NCI-H146 (cell line): Measurements from ENCODE around the gene SHC1.

Experiments used
- DNase-seq: peaks from one replicate; lab custom pipeline; 2025; lab: John Stamatoyannopoulos, UW

The SHC1 gene

DNA sequence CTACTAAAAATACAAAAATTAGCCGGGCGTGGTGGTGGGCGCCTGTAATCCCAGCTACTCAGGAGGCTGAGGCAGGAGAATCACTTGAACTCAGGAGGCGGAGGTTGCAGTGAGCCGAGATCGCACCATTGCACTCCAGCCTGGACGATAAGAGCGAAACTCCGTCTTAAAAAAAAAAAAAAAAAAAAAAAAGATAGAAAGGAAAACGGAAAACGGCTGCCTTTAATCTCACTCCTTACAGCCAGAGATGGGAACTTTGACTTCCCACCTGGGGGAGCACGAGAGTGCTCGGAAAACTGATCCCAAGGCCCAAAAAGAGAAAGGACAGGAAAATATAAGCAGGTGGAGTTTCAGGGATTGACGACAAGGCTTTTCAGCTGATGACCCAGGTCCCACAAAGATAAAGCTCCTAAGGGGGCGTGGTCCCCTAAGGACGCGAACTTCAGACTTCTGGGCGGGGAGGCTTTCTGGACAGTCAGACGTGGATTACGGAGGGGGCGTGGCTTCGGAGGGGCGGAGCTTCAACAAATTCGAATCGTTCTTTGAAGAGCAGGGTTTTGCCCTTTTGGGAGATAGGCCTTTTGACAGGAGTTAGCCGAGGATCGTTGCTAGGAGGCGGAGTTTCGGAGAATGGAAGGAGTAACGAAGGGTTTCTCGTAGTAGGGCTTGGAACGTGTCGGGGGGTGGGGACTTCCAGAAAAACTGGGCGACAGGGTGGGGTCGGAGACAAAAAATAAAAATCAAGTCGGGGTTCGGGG, 3.0 kb upstream of the SHC1 start:
- peak; percentile 95 for DNase-seq

DNA sequence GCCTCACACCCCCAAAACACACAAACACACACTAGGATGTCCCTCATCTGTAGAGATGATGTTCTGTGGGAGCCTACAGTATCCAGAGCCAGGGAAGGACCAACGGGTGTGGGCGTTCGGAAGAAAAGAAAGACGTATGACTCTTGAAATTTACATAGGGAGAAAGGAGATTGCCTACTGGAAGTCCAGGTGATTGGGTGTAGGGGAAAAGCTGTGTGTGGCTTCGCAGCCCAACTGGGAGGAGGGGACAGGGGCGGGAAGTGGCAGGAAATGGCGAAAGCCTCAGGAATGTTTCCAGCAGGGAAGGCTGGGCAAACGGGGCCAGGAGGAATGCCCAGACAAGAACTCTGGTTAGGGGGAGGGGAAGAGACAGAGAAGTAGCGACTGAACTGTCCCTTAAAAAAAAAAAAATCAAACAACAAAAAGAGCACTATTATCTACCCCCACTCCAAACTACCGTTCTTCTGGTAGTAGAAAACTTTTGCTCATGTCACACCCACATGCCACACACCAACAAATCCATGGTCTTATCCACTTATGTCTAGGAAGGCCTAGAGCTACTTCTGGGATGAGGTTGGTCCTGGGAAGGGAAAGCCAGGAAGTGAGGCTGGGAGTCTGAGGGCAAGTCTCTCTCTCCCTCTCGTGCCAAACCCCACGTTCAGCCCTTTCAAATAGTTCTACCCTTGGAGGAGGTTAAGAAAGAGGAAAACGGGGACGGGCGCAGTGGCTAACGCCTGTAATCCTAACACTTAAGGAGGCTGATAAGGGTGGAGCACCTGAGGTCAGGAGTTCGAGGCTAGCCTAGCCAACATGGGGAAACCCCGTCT, 2.2 kb upstream of the SHC1 start:
- DNase-seq: no peak

DNA sequence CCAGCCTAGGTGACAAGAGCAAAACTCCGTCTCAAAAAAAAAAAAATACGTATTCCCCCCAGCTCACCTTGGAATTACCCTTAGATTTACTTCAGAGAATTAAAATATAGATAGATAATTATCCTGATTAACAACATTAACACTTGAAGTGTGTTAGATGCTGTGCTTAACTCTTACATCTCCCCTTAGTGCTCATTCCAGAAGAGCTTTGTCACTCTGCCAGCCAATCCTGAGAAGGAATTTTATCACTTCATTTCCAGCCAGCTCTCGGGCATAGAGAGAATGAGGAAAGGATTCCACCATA, 1.6 kb upstream of the SHC1 start:
- DNase-seq: no peak

DNA sequence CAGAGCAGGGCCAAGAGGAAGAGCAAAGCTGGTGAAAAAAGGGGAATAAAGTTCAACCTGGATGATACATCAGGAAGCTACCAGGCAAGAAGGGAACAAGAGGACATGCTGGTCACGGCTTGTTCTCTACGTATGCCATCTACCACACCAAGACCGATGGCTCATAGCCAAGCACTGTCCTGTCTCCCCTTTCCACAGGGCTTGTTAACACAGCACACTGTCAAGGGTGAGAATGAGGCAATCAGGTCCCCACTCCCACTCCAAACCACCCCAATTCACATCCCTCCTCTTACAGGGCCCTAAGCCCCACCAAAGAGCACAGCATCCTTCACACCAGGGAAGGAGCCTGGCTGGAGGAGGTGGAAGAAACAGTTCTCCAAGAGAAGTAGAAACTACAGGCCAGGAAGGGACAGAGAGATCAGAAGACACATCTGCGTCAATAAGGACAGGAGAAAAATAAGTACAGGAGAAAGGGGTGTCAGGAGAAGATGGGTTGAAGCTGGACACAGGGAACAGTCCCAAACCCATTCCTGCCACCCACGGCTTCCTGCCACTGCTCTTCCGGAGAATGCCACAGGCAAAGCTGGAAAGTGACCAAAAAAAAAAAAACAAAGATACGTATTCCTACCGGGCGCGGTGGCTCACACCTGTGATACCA, 923 bp upstream of the SHC1 start:
- DNase-seq: no peak

DNA sequence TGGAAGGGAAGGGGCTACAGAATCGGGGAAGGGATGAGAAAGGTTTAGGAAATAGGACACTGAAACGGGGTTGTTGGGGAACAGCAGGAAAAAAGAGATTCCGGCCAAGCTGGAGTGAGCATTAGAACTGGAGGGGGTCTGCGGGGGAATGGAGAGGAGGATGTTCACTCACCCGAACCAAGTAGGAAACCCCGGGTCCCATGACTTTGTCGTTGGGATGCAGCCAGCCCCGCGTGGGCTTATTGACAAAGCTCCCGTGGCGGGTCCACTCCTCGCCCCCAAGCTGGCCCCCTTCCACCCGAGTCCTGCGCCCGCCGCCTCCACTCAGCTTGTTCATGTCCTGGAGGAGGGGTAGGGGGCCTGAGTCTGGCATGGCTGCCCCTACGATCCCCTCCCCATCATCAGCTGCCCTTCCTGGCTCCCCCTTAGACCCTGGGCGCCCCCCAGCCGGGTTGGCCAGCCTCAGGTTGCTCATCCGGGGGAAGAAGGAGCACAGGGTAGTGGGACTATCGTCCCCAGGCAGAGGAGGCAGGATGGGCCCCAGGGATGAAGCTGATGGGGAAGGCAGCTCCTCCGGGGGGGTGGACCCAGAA, 591 bp downstream of the SHC1 start:
- DNase-seq: no peak

DNA sequence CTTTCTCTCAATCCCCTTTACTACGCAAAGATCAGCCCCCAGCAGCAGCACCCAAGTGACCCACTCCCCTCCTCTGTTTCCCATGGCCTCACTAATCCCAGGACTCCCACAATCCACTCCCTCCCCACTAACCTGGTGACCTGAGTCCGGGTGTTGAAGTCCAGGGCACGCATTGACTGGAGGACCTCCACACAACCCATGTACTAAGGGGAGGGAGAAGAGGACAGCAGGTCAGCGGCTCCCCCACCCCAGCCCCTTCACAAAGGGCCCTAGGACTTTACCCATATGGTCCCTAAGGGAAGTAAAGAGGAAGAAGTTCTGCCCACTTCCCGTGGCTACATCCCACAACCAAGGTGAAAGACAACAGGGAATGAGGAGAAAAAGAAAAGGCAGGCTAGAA, 1.3 kb downstream of the SHC1 start:
- no peak for DNase-seq

DNA sequence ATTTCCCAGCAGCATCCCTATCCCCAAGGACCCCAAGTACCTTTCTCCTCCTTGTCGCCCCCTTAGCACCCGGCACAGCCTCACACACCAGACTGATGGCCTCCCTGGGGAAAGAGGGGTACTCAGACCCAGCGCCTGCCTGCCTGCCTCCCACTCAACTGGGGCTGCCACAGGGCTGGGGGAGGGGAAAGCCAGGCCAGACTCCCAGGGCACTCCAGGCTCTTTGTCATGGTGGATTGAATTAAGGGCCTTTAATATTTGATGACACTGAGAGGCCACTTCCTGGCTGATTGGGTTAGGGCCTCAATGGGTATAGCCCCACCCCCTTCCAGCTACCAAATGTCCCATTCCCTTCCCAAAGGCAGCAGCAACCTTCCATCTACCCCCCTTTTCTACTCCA, 1.8 kb downstream of the SHC1 start:
- DNase-seq: no peak

DNA sequence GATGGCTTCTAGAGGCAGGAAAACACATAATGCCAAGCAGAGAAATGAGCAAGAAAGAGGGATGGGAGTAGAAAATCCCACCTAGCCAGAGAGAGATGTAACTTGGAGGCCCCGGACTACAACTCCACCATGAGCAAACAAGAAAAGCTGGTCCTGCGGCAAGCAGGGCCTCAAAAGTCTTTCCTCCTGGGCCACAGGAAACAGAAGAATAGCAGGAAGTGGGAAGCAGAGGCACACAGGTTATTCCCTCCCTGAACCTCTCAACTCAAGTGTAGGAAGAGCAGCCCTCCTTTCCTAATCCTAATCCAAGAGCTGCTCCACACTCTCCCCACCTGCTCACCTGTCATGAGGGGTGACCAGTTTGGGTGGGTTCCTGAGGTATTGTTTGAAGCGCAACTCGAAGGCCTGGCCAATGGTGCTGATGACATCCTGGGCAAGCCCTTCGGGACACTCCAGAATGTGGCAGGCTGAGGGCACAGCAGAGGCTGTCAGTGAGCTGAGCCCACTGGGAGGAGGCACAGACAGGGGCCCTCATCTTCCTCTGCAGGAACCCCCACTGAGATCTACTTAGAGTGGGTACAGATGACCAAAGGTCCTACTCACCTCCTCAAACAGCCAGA, 3.1 kb downstream of the SHC1 start:
- DNase-seq: no peak

DNA sequence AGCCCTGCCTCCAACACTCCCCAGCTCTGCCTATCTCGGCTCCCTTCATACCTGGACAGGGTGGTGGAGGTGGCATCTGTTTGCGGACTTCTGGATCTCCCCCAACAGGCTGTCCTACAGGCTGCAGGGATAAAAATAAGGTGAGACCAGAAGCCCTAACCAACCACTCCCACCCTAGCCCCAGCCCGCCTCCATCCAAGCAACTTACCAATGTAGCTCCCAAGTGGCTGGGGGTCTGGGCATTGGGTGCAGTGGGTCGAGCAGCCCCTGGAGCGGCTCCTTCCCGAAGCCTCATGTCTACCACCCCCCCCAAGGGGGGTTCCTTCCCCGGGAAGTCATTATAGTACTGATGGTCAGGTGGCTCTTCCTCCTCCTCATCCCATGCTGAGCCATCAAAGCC, 4.4 kb downstream of the SHC1 start:
- DNase-seq: no peak

DNA sequence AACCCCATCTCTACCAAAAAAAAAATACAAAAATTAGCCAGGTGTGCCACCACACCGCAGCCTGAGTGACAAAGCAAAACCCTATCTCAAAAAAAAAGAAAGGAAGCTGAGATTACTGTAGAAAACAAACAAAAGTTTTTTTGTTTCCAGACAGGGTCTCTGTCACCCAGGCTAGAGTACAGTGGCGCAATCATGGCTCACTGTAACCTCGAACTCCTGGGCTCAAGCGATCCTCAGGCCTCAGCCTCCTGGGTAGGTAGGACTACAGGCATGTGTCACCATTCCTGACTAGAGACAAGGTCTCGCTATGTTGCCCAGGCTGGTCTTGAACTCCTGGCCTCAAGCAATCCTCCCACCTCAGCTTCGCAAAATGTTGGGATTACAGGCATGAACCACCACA, 6.2 kb downstream of the SHC1 start:
- no peak for DNase-seq

DNA sequence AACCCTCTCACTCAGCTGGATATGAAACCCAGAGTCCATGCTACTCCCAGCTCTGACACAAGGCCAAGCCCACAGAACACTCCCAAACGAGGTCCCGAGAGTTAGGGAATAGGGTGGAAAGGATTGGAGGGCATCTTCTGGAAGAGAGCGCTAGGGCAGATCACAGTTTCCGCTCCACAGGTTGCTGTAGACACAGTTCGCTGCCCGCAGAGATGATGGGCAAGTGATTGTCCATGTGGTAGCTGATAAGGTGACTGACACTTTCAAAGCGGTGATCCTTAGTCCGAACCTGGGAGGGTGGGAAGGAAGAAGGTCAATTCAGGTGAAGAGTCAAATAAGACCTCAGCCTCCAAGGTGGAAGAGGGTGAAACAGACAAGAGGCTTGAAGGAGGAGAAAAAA, 6.9 kb downstream of the SHC1 start:
- DNase-seq: no peak

DNA sequence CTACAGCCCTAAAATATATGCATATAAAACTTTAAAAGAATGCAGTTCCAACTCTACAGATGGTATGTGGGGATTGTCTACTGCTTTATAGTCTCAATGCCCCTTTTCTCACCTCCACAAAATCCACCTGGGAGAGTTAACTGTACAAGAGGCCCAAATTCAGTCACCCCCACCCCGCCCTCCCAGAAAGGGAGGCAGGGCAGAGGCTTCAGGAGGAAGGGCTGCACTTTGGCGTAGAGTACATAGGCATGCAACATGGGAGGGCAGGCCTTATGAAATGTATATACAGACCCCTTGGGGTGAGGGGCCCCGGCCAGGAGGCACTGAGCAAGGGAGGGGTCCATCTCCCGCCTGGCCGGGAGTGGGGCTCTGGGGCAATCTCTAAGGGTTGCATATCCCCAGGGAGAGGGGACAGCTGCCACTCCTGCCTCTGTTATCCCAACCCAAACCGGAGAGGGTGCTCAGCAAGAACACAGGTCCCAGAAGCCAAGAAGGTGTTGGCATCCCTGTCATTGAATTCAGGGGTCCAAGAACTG, 7.7 kb downstream of the SHC1 start:
- DNase-seq: no peak

DNA sequence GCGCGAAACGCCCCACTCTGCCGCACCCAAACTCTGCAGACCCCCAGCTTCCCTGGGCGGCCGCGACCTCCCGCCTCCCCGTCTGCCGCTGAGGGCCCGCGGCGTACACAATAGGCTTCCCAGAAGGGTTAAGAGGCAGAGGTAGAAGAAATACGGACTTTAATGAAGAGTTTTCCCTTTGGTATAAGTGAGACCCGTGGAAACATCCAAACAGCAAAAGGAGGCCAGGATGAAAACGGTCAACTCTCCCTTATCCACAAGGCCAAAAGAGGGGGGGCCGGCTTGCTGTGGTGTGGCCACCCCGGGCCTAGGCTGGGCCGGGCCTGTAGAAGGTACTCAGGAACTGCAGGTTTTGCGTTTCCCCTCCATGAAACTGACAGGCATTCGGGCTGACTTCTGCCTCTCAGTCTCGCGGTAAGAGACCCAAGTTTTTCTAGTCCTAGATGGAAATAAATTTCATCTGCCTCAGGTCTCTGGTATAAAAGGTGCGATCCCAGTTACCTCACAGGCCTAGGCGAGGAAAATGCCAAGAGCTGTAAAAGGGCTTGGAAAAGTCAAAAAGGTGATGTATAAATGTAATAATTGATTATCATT, 8.3 kb downstream of the SHC1 start:
- DNase-seq: peak; percentile 38

DNA sequence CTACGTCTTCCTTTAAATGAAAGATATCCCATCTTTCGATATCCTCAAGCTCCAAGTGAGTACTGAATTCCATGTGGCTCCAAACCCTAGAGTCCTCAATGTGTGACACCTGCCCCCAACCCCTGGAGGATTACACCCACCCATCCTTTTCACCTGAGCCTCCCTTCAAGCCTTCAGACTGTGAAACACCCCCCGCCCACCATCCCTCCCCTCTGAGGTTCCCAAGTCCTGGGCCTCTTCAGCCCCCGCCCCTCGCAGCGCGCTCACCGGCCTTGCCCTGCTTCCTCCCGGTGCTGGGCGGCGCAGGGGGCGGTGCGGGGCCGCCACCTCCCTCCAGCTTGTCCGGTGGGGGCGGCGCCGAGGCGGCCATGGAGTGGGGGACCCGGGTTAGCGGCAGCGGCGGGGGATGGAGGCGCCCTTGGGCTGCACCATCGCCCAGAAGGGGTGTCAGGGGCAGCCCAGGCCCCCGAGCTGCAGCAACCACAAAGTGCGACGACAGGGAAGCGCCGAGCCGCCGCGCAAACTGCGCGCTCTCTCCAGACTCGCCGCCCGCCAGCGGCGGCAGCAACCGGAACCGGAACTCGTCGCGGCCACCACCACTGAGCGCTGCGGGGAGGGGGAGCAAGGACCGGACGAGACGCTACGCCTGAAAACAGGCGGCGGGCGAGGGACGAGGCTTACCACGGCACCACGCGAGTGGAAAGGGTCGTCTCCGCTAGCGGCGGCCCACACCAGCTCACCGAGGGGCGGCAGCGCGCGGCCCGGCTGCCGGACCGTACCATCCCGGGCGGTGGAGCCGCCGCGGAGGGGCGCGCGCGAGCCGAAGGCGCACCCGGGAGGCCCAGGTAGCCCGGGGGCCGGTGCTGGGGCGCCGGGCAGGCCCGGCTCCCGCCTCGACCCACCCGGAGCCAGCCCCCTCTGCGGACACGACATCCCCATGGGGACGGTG, 9.1 kb downstream of the SHC1 start, which contains the start of gene PYGO2:
Gene PYGO2, minus strand, starts transcription at position 576 of the 949 bp plus-strand sequence. Its CDS starts 206 bp downstream, at position 370.
- peak; percentile 75 for DNase-seq

DNA sequence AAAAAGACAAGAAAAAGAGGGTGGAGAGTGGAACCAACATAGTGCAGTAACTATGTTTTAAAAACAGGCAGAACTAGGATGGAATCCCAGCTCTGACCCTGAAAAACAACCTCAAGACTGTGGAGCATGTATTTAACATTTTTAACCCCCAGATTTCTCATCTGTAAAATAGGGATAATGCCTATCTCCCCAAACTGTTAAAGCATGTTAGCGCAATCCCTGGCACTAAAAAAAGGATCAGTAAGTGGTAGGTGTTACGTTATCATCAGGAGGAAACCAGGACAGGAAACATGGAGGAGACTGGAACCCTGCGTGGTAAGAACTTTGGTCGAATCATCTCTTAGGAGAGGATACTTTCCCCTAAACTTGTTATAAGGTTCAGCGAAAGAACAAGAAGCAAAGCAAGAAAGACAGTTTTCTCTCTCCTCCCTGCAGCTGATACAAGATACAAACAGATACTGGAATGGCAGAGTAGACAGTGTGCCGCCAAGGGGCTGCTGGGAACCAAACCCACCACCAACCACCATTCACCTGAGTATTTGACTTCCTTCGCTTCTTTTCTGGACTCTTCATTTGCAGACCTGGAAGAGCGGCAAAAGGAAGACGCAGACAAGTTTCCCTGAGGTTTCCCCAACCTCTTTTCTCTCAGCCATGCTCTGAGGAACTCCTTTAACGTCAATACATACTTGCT, 10.0 kb downstream of the SHC1 start:
- DNase-seq: no peak

DNA sequence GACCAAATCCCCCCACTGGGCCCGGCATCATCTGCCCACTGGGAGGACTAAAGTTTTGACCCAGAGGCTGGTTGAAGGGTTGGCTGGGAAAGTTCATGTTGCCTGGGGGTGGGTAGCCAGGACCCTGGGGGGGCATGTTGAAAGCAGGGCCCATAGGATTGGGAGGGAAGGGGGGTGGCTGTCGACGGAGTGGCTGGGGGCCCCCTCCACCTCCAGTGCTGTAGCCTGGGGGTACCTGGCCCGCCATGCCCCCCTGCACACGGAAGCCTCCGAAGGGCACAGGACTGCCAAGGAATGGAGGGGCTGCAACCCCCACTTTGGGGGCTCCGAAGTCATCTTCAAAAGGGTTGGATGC, 11.1 kb downstream of the SHC1 start:
- no peak for DNase-seq

DNA sequence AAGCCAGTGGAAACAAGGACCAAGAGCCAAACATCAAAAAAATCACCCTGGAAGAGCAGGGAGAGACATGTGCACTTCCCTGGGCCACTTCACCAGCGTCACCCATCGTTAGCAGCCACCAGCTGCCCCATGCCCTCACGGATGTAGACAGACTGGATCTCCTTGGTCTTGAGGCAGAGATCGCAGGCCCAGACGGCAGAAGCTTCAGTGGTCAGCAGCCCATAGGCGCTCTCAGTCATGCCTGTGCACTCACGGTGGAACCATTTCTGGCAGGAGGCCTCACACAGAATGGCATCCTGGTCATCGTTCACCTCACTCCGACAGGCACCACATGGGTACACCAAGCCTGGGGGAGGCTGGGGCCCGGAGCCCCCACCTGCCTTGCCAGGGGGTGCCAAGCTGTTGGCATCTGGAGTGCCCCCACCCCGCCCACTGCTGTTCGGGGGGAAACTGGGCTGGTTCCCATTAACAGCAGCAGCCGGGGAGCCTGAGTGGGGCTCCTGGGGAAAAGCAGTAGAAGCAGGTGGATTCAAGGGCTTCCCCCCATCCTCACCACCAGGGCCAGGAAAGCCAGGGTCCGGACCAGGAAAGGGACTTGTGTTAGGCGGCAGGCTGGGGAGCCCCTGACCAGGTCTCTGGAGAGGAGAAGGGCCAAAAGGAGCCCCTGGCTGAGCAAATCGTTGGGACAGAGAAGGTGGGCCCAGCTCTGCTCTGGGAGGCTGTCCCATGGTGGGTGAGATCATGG, 11.7 kb downstream of the SHC1 start:
- no peak for DNase-seq

DNA sequence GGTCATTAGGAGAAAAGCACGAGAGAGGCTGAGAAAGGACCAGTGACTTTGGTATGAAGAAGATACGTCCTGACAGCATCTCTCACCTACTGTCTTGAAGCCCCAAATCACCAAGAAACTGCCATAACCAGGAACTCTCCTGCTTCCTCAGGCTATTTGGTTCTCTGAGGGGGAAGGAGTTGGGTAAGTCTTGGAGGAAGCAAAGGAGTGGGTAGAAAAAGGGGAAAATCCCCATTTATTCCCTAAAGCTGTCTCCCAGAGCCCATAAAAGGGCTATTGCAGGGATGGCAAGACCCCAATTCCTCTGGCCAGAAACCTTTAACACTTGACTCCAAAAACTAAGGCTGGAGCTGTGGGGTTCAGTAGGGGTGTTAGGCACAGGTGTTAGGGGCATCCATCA, 12.5 kb downstream of the SHC1 start:
- no peak for DNase-seq

DNA sequence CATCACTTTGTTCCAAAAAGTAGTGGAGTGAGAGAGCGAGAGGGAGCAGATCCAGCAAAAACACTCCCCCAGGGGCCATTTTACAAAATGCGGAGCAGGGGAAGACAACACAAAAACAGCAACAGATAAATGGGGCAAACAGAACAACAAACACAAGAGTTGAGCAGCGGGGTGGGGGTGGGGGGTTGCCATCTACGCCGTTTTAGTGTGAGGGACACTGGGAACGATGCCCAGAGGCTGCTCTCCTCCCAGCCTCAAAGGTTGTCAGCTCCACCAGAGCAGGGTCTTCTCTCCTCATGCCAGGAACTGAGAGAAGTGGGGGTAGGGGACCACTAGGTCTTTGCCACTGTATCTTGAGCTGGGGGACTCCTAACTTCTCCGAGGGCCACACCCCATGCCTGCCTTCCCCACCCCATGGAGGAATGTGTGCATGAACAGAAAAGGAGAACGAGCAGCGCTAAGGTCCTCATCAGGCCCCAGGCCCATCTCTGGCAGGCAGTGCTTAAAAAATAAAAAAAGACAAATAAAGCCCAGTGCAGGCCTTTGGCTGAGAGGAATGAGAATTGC, 13.4 kb downstream of the SHC1 start:
- DNase-seq: no peak
